IMR-90 (cell line): ENCODE results near the gene FAM174C. TPM values are rescaled to one million over a fixed set of nuclear protein-coding genes. Genes with fewer than 3 reads are reported as not detected.

ENCODE experiments used
- ATAC-seq: fragments of 200-7000 bp; cut with Tn5 transposase; 2 replicates; pipeline ENCODE4 v1.9.1; 2020; ENCODE audit warnings: low read depth, mild to moderate bottlenecking, moderate library complexity
- BruUV-seq: library from RNA; stranded (reverse); fragments of 400-500 nt; replicated peaks from 2 replicates; lab custom pipeline; 2021; lab: Mats Ljungman, UMichigan
- CTCF ChIA-PET: fragments of 300-600 bp; formaldehyde crosslinking; extraction: SDS; loops from one replicate; lab custom pipeline; 2021; ENCODE audit warnings: antibody characterized with exemption; lab: Yijun Ruan, JAX
- POLR2A ChIA-PET: fragments of 300-600 bp; sonication (Branson Sonifier 250); formaldehyde crosslinking; loops from one replicate; lab custom pipeline; 2022; ENCODE audit warnings: antibody characterized with exemption; ENCODE audit not compliant: unreplicated experiment; lab: Charles Lee
- DNase-seq: peaks from one replicate; pipeline ENCODE4 v3.0.0; 2013
- H2AFZ ChIP-seq: replicated peaks from 2 replicates; pipeline ENCODE3; 2013; ENCODE audit warnings: low read length, mild to moderate bottlenecking; ENCODE audit not compliant: poor library complexity
- H2AK5ac ChIP-seq: 2 replicates; pipeline ENCODE4 v1.6.1; 2013; ENCODE audit warnings: low read depth, low read length, inconsistent platforms
- H2AK9ac ChIP-seq: replicated peaks from 2 replicates; pipeline ENCODE3; 2013; ENCODE audit warnings: mild to moderate bottlenecking, low read depth, low read length, moderate library complexity; ENCODE audit not compliant: poor library complexity
- H2BK120ac ChIP-seq: 2 replicates; pipeline ENCODE4 v1.6.1; 2013; ENCODE audit warnings: low read depth, low read length, inconsistent platforms
- H2BK15ac ChIP-seq: 3 replicates; pipeline ENCODE4 v1.6.1; 2013; ENCODE audit warnings: low read depth, low read length, inconsistent platforms
- H2BK20ac ChIP-seq: 2 replicates; pipeline ENCODE4 v1.6.1; 2013; ENCODE audit warnings: low read depth, mild to moderate bottlenecking, inconsistent platforms, low read length, moderate library complexity
- H2BK5ac ChIP-seq: 2 replicates; pipeline ENCODE4 v1.6.1; 2013; ENCODE audit warnings: mild to moderate bottlenecking, low read depth, low read length, inconsistent platforms; ENCODE audit not compliant: poor library complexity, severe bottlenecking
- H3K14ac ChIP-seq: replicated peaks from 2 replicates; pipeline ENCODE4 v1.6.1; 2013; ENCODE audit warnings: low read depth, low read length, inconsistent platforms
- H3K18ac ChIP-seq: 2 replicates; pipeline ENCODE4 v1.6.1; 2013; ENCODE audit warnings: low read depth, low read length, control low read depth
- H3K23ac ChIP-seq: 2 replicates; pipeline ENCODE4 v1.6.1; 2013; ENCODE audit warnings: low read depth, low read length, inconsistent platforms
- H3K27ac ChIP-seq: 2 replicates; pipeline ENCODE4 v1.5.1; 2013; ENCODE audit warnings: mild to moderate bottlenecking, control low read depth, low read length; ENCODE audit not compliant: insufficient read depth
- H3K27me3 ChIP-seq: 2 replicates; pipeline ENCODE4 v1.6.1; 2013; ENCODE audit warnings: low read length; ENCODE audit not compliant: control insufficient read depth, insufficient read depth
- H3K36me3 ChIP-seq: 2 replicates; pipeline ENCODE4 v1.6.1; 2013; ENCODE audit warnings: low read length, mixed read lengths; ENCODE audit not compliant: control insufficient read depth, insufficient read depth
- H3K4ac ChIP-seq: 2 replicates; pipeline ENCODE4 v1.6.1; 2013; ENCODE audit warnings: low read depth, low read length, inconsistent platforms
- H3K4me1 ChIP-seq: 2 replicates; pipeline ENCODE4 v1.6.1; 2013; ENCODE audit warnings: low read length, mixed read lengths; ENCODE audit not compliant: control insufficient read depth, insufficient read depth
- H3K4me2 ChIP-seq: 2 replicates; pipeline ENCODE4 v1.6.1; 2013; ENCODE audit warnings: low read depth, mild to moderate bottlenecking, control low read depth, low read length, moderate library complexity
- H3K4me3 ChIP-seq: 2 replicates; pipeline ENCODE4 v1.5.1; 2013; ENCODE audit warnings: low read depth, mild to moderate bottlenecking, control low read depth, low read length, moderate library complexity; ENCODE audit not compliant: insufficient read depth
- H3K56ac ChIP-seq: 2 replicates; pipeline ENCODE4 v1.6.1; 2013; ENCODE audit warnings: low read length, inconsistent platforms; ENCODE audit not compliant: insufficient read depth; ENCODE audit errors: extremely low read depth
- H3K79me1 ChIP-seq, 2 experiments: 2 replicates each; pipeline ENCODE4 v1.6.1; 2013; ENCODE audit warnings: low read length in 2 of 2, inconsistent platforms in 1 of 2, low read depth in 1 of 2
- H3K9ac ChIP-seq: 2 replicates; pipeline ENCODE4 v1.6.1; 2013; ENCODE audit warnings: low read depth, low read length, control low read depth
- H3K9me1 ChIP-seq: 2 replicates; pipeline ENCODE4 v1.6.1; 2013; ENCODE audit warnings: low read length, inconsistent platforms; ENCODE audit not compliant: insufficient read depth
- H3K9me3 ChIP-seq: 2 replicates; pipeline ENCODE4 v1.6.1; 2013; ENCODE audit warnings: low read length; ENCODE audit not compliant: control insufficient read depth, insufficient read depth
- H4K20me1 ChIP-seq: 2 replicates; pipeline ENCODE4 v1.6.1; 2013; ENCODE audit warnings: low read length, inconsistent platforms; ENCODE audit not compliant: insufficient read depth
- H4K5ac ChIP-seq: 2 replicates; pipeline ENCODE4 v1.6.1; 2013; ENCODE audit warnings: mild to moderate bottlenecking, low read depth, low read length, control low read depth
- H4K8ac ChIP-seq, 2 experiments: 2 replicates each; pipeline ENCODE4 v1.6.1; 2013; ENCODE audit warnings: low read depth in 2 of 2, low read length in 2 of 2, control low read depth in 1 of 2, inconsistent platforms in 1 of 2
- H4K91ac ChIP-seq: 2 replicates; pipeline ENCODE4 v1.6.1; 2013; ENCODE audit warnings: low read depth, low read length, inconsistent platforms; ENCODE audit not compliant: insufficient read depth
- BHLHE40 ChIP-seq: fragments of 150-350 bp; IDR thresholded peaks from 2 replicates; pipeline ENCODE4 v1.6.1; 2016; ENCODE audit warnings: mild to moderate bottlenecking, low read depth, low read length
- CHD1 ChIP-seq: IDR thresholded peaks from 2 replicates; pipeline ENCODE4 v1.6.1; 2012; ENCODE audit warnings: low read depth, low read length, improper control_type of control experiment
- NFE2L2 ChIP-seq: fragments of 150-350 bp; IDR thresholded peaks from 2 replicates; pipeline ENCODE4 v1.6.1; 2016; ENCODE audit warnings: low read depth, mild to moderate bottlenecking, low read length
- POLR2A ChIP-seq: IDR thresholded peaks from 2 replicates; pipeline ENCODE4 v1.6.1; 2012; ENCODE audit warnings: mild to moderate bottlenecking, low read depth, low read length
- RCOR1 ChIP-seq: IDR thresholded peaks from 2 replicates; pipeline ENCODE4 v1.6.1; 2012; ENCODE audit warnings: mild to moderate bottlenecking, low read length, improper control_type of control experiment; ENCODE audit not compliant: insufficient replicate concordance
- RFX5 ChIP-seq: IDR thresholded peaks from 2 replicates; pipeline ENCODE4 v1.8.0; 2012; ENCODE audit warnings: low read depth, mild to moderate bottlenecking, low read length, moderate library complexity
- WGBS, 2 experiments: methylation state at CpG; one replicate each; pipeline versions ENCODE4 v1.1.5 to v1.1.7; 2013; ENCODE audit warnings: missing lambda C conversion rate in 2 of 2; ENCODE audit not compliant: insufficient read length in 1 of 2; ENCODE audit errors: extremely low coverage in 2 of 2; 5-methylcytosine and 5-hydroxymethylcytosine counted together
- dilution Hi-C: fragments of 300-500 bp; cut with HindIII; formaldehyde crosslinking; loops from one replicate; pipeline ENCODE4 v1.14.3; 2018; ENCODE audit warnings: low sequenced_read_pairs; ENCODE audit not compliant: unreplicated experiment
- in situ Hi-C: fragments of 300-500 bp; cut with MboI; formaldehyde crosslinking; loops from 3 replicates; pipeline ENCODE4 v1.14.3; 2019; ENCODE audit warnings: low sequenced_read_pairs, inconsistent platforms, mixed read lengths
- intact Hi-C: fragments of 100-400 bp; cut with micrococcal nuclease; formaldehyde crosslinking; loops from 2 replicates; pipeline ENCODE4 v1.10.0; 2022
- polyA plus RNA-seq, 3 experiments: library from polyadenylated mRNA; depleted of rRNA; stranded (reverse); fragments of >200 nt; gene quantifications; 2 replicates each; pipeline ENCODE4 v1.2.3, GENCODE V29; 2012; ENCODE audit warnings: low replicate concordance in 1 of 3
- total RNA-seq: library from RNA; depleted of rRNA; stranded (reverse); fragments of >200 nt; gene quantifications from 2 replicates; pipeline ENCODE4 v1.2.3, GENCODE V29; 2012
- TF ChIP-seq, protein P1 (sequence below): conservative IDR thresholded peaks from 2 replicates; pipeline ENCODE4 v1.5.1; 2012; ENCODE audit warnings: mild to moderate bottlenecking, low read depth, low read length, improper control_type of control experiment

The FAM174C gene
- total and polyA plus RNA-seq, 2 of the 4 experiments (the other 2 are of a cell fraction), result 7.5 to 61.8 TPM

DNA sequence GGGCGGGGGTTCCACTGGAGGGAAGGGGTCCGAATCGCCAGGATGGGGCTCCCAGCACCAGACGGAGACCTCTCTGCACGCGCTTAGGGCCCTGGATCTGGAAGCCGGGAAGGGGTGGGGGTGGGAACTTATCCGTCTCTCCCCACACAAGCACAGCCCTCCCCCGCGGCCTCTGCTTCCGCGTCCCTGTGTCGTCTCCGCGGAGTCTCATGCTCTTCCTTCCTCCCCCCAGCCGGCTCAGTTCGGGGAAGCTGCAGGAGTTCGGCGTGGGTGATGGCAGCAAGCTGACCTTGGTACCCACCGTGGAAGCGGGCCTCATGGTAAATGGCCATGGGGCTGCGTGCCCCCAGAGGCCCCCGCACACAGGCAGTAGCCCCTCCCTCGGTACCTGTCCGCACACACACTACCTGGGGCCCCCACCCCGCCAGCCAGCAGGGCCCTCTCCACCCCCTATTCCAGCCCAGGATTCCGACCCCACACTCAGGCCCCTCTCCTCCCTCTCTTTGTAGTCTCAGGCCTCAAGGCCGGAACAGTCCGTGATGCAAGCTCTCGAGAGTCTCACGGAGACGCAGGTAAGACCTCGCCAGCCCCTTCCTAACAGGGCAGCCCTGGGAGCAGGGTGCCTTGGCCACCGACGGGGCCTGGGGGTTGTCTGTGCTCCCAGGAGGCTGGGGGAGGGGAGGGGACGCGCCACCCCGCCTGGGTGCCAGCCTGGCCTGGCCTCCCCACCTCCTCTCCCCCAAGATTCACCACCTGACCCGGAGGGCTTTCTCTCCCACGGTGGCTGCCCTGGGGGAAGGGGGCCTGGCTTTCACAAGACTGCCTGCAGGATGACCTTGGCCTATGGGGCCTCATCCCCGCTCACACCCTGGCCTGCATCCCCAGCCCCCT, 23.8 kb upstream of the FAM174C start (continued):
- TF ChIP-seq BHLHE40 (no peak), POLR2A (0 out of 2 replicates have a peak, but pooled peaks have one; percentile 48), NFE2L2 (no peak)

DNA sequence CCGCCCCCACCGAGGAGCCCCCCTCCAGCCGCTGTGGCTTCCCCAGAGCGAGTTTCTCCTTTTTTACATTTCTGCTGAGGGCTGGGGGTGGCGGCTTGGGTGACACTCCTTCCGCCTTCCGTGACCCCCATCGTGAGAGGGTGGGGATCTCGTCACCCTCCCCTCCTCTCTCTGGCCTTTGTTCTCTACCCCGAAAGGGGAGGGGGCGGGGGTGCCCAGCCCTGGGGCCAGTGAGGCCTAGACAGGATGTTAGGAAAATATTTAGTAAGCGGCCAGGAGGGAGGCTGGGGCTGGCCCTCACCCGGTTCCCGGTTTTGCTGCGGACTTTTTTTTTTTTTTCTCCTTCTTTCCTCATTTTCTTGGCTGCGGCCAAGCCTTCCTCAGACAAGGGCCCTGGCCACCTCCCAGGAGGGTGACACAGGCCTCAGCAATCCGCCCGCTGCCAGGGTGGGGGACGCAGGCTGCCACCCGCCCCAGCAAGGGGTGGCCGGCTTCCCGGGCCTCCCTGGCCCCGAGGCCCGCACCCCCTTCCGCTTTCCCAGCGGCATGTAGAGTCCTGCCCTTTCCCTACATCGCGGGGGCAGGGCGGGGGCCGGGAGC, 23.0 kb upstream of the FAM174C start:
- DNase-seq, result peak; percentile 88
- Histone ChIP-seq H3K4me2 (peak overlapping the region; percentile 82), H3K56ac (peak overlapping the region; percentile 86), H2BK20ac (no peak overlapping the region), H2BK15ac (peak overlapping the region; percentile 76; the same call in 2 of the 3 replicates), H3K4ac (peak overlapping the region; percentile 98), H4K8ac (peak overlapping the region; percentile 80), H4K20me1 (peaks cover 86% of the 10 kb centered on the region), H3K14ac (peak overlapping the region; percentile 82), H3K36me3 (peaks cover 57% of the 10 kb centered on the region), H2BK120ac (peak overlapping the region; percentile 54), H3K18ac (peak overlapping the region; percentile 85), H3K4me1 (peaks cover 33% of the 10 kb centered on the region), H3K27me3 (no peaks in the 10 kb centered on the region), H4K91ac (peak overlapping the region; percentile 97), H3K23ac (peak overlapping the region; percentile 97), H3K27ac (peak overlapping the region; percentile 99), H2AK5ac (peak overlapping the region; percentile 94), H3K9me3 (no peaks in the 10 kb centered on the region), H3K79me1 (peaks cover 0 to 35% of the 10 kb centered on the region in 2 experiments; a peak in 2 of 4 replicates), H3K4me3 (peak overlapping the region; percentile 94), H2AK9ac (peak overlapping the region; percentile 92), H3K9ac (peak overlapping the region; percentile 97), H4K5ac (peak overlapping the region; percentile 20; the same call in 1 of the 2 replicates), H2AFZ (peak overlapping the region; percentile 17), H3K9me1 (no peaks in the 10 kb centered on the region), H2BK5ac (peak overlapping the region; percentile 99)
- BruUV-seq, result no TSS peak
- ChIA-PET CTCF (interaction anchor here (0.9 to 1.6 kb wide), 3 partner anchors 8 to 132 kb away, joined by 3 to 11 read pairs (median 7); no protein-coding TSS in a partner anchor), POLR2A (interaction anchor here (0.6 to 1.6 kb wide), 5 partner anchors 14 to 86 kb away, joined by 3 to 28 read pairs (median 3); partner anchors contain the start of gene CIRBP)
- dilution Hi-C loops (no loop called here), in situ Hi-C loops (no loop called here), intact Hi-C loops (no loop called here)
- TF ChIP-seq RFX5 (no peak), POLR2A (peak; percentile 23; the same call in 1 of the 2 replicates), CHD1 (peak; percentile 69), RCOR1 (no peak)
- TF ChIP-seq, protein P1, sequence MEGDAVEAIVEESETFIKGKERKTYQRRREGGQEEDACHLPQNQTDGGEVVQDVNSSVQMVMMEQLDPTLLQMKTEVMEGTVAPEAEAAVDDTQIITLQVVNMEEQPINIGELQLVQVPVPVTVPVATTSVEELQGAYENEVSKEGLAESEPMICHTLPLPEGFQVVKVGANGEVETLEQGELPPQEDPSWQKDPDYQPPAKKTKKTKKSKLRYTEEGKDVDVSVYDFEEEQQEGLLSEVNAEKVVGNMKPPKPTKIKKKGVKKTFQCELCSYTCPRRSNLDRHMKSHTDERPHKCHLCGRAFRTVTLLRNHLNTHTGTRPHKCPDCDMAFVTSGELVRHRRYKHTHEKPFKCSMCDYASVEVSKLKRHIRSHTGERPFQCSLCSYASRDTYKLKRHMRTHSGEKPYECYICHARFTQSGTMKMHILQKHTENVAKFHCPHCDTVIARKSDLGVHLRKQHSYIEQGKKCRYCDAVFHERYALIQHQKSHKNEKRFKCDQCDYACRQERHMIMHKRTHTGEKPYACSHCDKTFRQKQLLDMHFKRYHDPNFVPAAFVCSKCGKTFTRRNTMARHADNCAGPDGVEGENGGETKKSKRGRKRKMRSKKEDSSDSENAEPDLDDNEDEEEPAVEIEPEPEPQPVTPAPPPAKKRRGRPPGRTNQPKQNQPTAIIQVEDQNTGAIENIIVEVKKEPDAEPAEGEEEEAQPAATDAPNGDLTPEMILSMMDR, result no peak
- no CpG with 5 or more reads among the region's 30 CpGs for WGBS, 2 experiments
- no peak for ATAC-seq
